HepG2 (cell line): ENCODE results near the gene SNX11. TPM values are rescaled to one million over a fixed set of nuclear protein-coding genes. Genes with fewer than 3 reads are reported as not detected.
A peak's percentile ranks its signal among the peaks of the same experiment; 100 is the strongest.

Experiments used
- ATAC-seq: fragments of 200-7000 bp; cut with Tn5 transposase; 3 replicates; pipeline ENCODE4 v1.9.1; 2020; ENCODE audit warnings: mild to moderate bottlenecking, moderate library complexity
- BruUV-seq: library from RNA; stranded (reverse); fragments of 400-500 nt; replicated peaks from 2 replicates; lab custom pipeline; 2021; lab: Mats Ljungman, UMichigan
- CTCF ChIA-PET: fragments of 300-600 bp; formaldehyde crosslinking; extraction: SDS; loops from one replicate; lab custom pipeline; 2021; ENCODE audit warnings: low total read pairs, inconsistent platforms, low intra/inter-chr PET ratio; lab: Yijun Ruan, JAX
- POLR2A ChIA-PET: fragments of 350-600 bp; sonication (Branson Sonifier 250); formaldehyde crosslinking; loops from one replicate; lab custom pipeline; 2020; ENCODE audit warnings: antibody characterized with exemption, inconsistent platforms; lab: Yijun Ruan, JAX
- DNase-seq: peaks from one replicate; pipeline ENCODE4 v3.0.0-alpha.2; 2015; ENCODE audit warnings: low spot score
- FAIRE-seq: peaks from 3 replicates; lab custom pipeline; 2011; peaks lifted over from hg19 to GRCh38; lab: Jason Lieb, UNC
- H2AFZ ChIP-seq: one replicate; pipeline ENCODE4 v1.6.1; 2011; ENCODE audit warnings: low read length, inconsistent platforms
- H3K27ac ChIP-seq: fragments of 300-600 bp; 3 replicates; pipeline ENCODE4 v1.8.0; 2011; ENCODE audit warnings: mixed run types, mild to moderate bottlenecking, mixed read lengths, low read length, inconsistent platforms; ENCODE audit not compliant: insufficient read depth; ENCODE audit errors: extremely low read length
- H3K27me3 ChIP-seq, 2 experiments: fragments of 200-600 bp in 1 of 2; 2 replicates in 1 of 2; 3 replicates in 1 of 2; pipeline versions ENCODE4 v1.6.0 to v1.8.0; 2011; ENCODE audit warnings: low read length in 2 of 2, mild to moderate bottlenecking in 2 of 2, moderate library complexity in 2 of 2, inconsistent platforms in 1 of 2; ENCODE audit not compliant: insufficient read depth in 2 of 2, control insufficient read depth in 1 of 2
- H3K36me3 ChIP-seq, 2 experiments: fragments of 200-600 bp in 1 of 2; replicated peaks in 1 of 2; 2 replicates in 1 of 2; 3 replicates in 1 of 2; pipeline versions ENCODE4 v1.5.1 to v1.8.0; 2011; ENCODE audit warnings: low read length in 2 of 2, inconsistent platforms in 1 of 2; ENCODE audit not compliant: insufficient read depth in 2 of 2, control insufficient read depth in 1 of 2
- H3K4me1 ChIP-seq: 2 replicates; pipeline ENCODE4 v1.5.1; 2012; ENCODE audit warnings: low read length, inconsistent platforms; ENCODE audit not compliant: insufficient read depth
- H3K4me2 ChIP-seq: 2 replicates; pipeline ENCODE4 v1.6.0; 2011; ENCODE audit warnings: low read depth, low read length, inconsistent platforms
- H3K4me3 ChIP-seq, 3 experiments: fragments of 200-600 bp in 1 of 3; sonication (generic), shearing (Covaris generic) in 1 of 3; replicated peaks in 1 of 3; 2 replicates each; pipeline ENCODE4 v1.5.1; 2011 to 2016; ENCODE audit warnings: low read length in 3 of 3, inconsistent platforms in 2 of 3, low read depth in 2 of 3, mild to moderate bottlenecking in 2 of 3, control low read depth in 1 of 3, mixed read lengths in 1 of 3; ENCODE audit not compliant: insufficient read depth in 1 of 3
- H3K79me2 ChIP-seq: one replicate; pipeline ENCODE4 v1.6.1; 2011; ENCODE audit warnings: low read length, inconsistent platforms; ENCODE audit not compliant: insufficient read depth
- H3K9ac ChIP-seq: 2 replicates; pipeline ENCODE4 v1.6.0; 2011; ENCODE audit warnings: mild to moderate bottlenecking, low read depth, low read length, inconsistent platforms; ENCODE audit not compliant: insufficient read depth
- H3K9me3 ChIP-seq: 2 replicates; pipeline ENCODE4 v1.5.1; 2012; ENCODE audit warnings: mild to moderate bottlenecking, low read length
- H4K20me1 ChIP-seq: 2 replicates; pipeline ENCODE4 v1.6.0; 2011; ENCODE audit warnings: inconsistent platforms, mild to moderate bottlenecking, low read length, moderate library complexity; ENCODE audit not compliant: insufficient read depth
- POLR2A ChIP-seq, 2 experiments: IDR thresholded peaks; 2 replicates each; pipeline ENCODE4 v1.6.1; 2011; ENCODE audit warnings: low read depth in 2 of 2, low read length in 2 of 2, mild to moderate bottlenecking in 1 of 2, moderate library complexity in 1 of 2; ENCODE audit not compliant: insufficient read depth in 1 of 2
- RBFOX2 ChIP-seq: fragments of 200-400 bp; formaldehyde crosslinking; IDR thresholded peaks from 2 replicates; pipeline ENCODE4 v1.6.1; 2017; ENCODE audit warnings: low read depth, mild to moderate bottlenecking, low read length
- RBM22 ChIP-seq: fragments of 200-400 bp; formaldehyde crosslinking; optimal IDR thresholded peaks from 2 replicates; pipeline ENCODE3; 2017; ENCODE audit warnings: mild to moderate bottlenecking, low read length, moderate library complexity
- TEF ChIP-seq: sonication (generic); formaldehyde crosslinking; IDR thresholded peaks from 2 replicates; pipeline ENCODE4 v1.5.0; 2020; ENCODE audit warnings: missing genetic modification reagents
- ZBTB3 ChIP-seq: sonication (generic); formaldehyde crosslinking; IDR thresholded peaks from 2 replicates; pipeline ENCODE4 v1.4.0; 2020; ENCODE audit warnings: low read depth, mild to moderate bottlenecking, moderate library complexity, missing genetic modification reagents, borderline replicate concordance
- ZBTB4 ChIP-seq: sonication (generic); formaldehyde crosslinking; IDR thresholded peaks from 2 replicates; pipeline ENCODE4 v1.4.0; 2020; ENCODE audit warnings: missing genetic modification reagents, mild to moderate bottlenecking, borderline replicate concordance
- ZBTB43 ChIP-seq: sonication (generic); formaldehyde crosslinking; conservative IDR thresholded peaks from 2 replicates; pipeline ENCODE4 v1.4.0; 2020; ENCODE audit warnings: missing genetic modification reagents
- ZNF652 ChIP-seq: IDR thresholded peaks from 2 replicates; pipeline ENCODE4 v1.6.1; 2016; ENCODE audit warnings: low read depth, borderline replicate concordance
- ZNF766 ChIP-seq: sonication (generic); formaldehyde crosslinking; IDR thresholded peaks from 2 replicates; pipeline ENCODE4 v1.5.0; 2020; ENCODE audit warnings: missing genetic modification reagents, borderline replicate concordance
- WGBS: methylation state at CpG from one replicate; pipeline ENCODE4 v1.1.6; 2017; ENCODE audit warnings: low lambda C conversion rate; 5-methylcytosine and 5-hydroxymethylcytosine counted together
- in situ Hi-C: cut with HindIII; loops from 2 replicates; pipeline ENCODE4 v1.10.0; 2017; ENCODE audit warnings: low pct_unique_long_range_greater_than_20kb; ENCODE audit not compliant: extremely low pct_ligation_motif_present
- intact Hi-C: fragments of 100-400 bp; cut with micrococcal nuclease; formaldehyde crosslinking; loops from one replicate; pipeline ENCODE4 v1.10.0; 2022; ENCODE audit not compliant: unreplicated experiment
- polyA plus RNA-seq, 8 experiments: library from polyadenylated mRNA; depleted of rRNA in 3 of 8; stranded (reverse) in 7 of 8; unstranded in 1 of 8; fragments of >200 nt; fragmentation: Illumina TruSeq in 4 of 8; extraction: Trizol in 4 of 8; gene quantifications; 2 replicates each; pipeline versions ENCODE4 v1.2.1 to v1.2.3, GENCODE V29; 2011 to 2016; ENCODE audit warnings: low read depth in 4 of 8, missing spikeins in 1 of 8, mixed read lengths in 1 of 8; ENCODE audit not compliant: insufficient read depth in 1 of 8
- total RNA-seq, 5 experiments: library from RNA; depleted of rRNA; stranded (reverse); fragments of >200 nt; fragmentation: Illumina TruSeq; extraction: Trizol; gene quantifications; 2 replicates each; pipeline ENCODE4 v1.2.3, GENCODE V29; 2016; ENCODE audit warnings: low read depth in 1 of 5

The SNX11 gene
- total and polyA plus RNA-seq, 2 of the 13 experiments (the other 11 are each of a cell fraction or from before 2014, with no cell fraction given) = 12.9 to 14.0 TPM

- Histone ChIP-seq H3K27ac (no peak overlapping the region), H3K4me2 (no peak overlapping the region), H3K9ac (no peak overlapping the region), H3K36me3 (peaks cover 50 to 82% of the 10 kb centered on the region in 2 experiments), H3K4me3 (no peak overlapping the region), H2AFZ (no peak overlapping the region), H3K9me3 (no peaks in the 10 kb centered on the region), H4K20me1 (peaks cover 11% of the 10 kb centered on the region), H3K27me3 (no peaks in the 10 kb centered on the region), H3K79me2 (no peaks in the 10 kb centered on the region), H3K4me1 (peaks cover 18% of the 10 kb centered on the region)
- ChIA-PET POLR2A (interaction anchor here (1.2 to 3.3 kb wide), 2 partner anchors 11 to 14 kb away, joined by 5 to 22 read pairs; partner anchors contain the start of gene NFE2L1), CTCF (no interaction called here)
- FAIRE-seq (no peak), DNase-seq (no peak), ATAC-seq (no peak)
- intact Hi-C loops = no loop called here
- in situ Hi-C loops = no loop called here
- TF ChIP-seq ZBTB3 (CRISPR knock-in tag) = no peak
- TF ChIP-seq ZNF652 (CRISPR knock-in tag) = 0 out of 2 replicates have a peak, but pooled peaks have one; percentile 12
- TF ChIP-seq ZBTB4 = no peak
- TF ChIP-seq ZBTB43 (CRISPR knock-in tag) = no peak
- TF ChIP-seq POLR2A (IDR thresholded peaks at IDR 0.05; ENCODE audit: insufficient read depth in 1 of 2, low read depth in 2 of 2, low read length in 2 of 2) = 0 out of 4 replicates have a peak, but pooled peaks of 1 of the 2 experiments have one; percentile 41
- no peak for TF ChIP-seq ZNF766 (CRISPR knock-in tag)
- TF ChIP-seq RBM22 = peak; percentile 21
- TF ChIP-seq TEF (CRISPR knock-in tag) = no peak
- TF ChIP-seq RBFOX2 = peak; percentile 20; the same call in 1 of the 2 replicates
- no TSS peak for BruUV-seq
- 97% methylated on average over 6 of the region's 7 CpGs for WGBS
Observed at GRCh38 chr17:48060249-48060648, 47.3 kb upstream of the SNX11 start.
